T-helper 2 cell (primary cell): ENCODE measurements around the gene DNAL1.
A peak's percentile ranks its signal among the peaks of the same experiment; 100 is the strongest.

Experiments
- DNase-seq, 5 experiments: peaks; one replicate each; pipeline versions ENCODE4 v3.0.0 to v3.0.0-alpha.2; 2012 to 2022

The DNAL1 gene

DNA sequence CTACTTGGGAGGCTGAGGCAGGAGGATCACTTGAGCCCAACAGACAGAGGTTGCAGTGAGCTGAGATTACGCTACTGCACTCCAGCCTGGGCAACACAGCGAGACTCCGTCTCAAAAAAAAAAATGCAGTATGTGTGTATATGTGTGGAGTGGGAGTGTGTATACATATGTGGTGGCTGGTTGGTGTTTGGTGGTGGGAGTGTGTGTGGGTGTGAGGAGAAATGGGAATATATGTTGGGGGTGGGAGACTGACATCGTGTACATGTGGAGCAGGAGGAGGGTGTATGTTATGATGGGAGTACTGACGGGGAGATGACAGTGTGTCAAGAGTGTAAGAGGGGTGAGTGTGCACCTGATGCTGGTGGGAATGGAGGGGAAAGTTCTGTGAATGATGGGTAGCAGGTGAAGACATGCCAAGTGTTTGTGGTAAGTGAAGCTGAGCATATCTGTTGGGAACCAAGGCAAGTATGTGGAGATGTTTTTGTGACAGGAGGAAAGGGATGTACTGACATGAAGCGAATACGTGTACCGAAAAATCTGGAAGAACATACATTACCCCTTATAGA is 65.2 kb downstream of the DNAL1 start:
- DNase-seq = no peak

DNA sequence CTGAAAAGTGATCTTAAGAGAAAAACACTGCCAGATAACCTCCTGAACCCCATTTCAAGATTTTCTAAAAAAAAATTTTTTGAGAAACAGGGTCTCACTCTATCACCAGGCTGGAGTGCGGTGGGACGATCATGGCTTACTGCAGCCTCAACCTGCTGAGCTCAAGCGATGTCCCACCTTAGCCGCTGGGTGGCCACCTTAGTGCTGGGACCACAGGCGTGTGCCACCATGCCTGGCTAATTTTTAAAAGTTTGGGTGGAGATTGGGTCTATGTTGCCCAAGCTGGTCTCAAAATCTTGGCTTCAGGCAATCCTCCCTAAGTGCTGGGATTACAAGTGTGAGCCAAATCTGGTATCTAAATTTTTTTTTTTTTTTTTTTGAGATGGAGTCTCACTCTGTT is 66.0 kb downstream of the DNAL1 start:
- DNase-seq = no peak

DNA sequence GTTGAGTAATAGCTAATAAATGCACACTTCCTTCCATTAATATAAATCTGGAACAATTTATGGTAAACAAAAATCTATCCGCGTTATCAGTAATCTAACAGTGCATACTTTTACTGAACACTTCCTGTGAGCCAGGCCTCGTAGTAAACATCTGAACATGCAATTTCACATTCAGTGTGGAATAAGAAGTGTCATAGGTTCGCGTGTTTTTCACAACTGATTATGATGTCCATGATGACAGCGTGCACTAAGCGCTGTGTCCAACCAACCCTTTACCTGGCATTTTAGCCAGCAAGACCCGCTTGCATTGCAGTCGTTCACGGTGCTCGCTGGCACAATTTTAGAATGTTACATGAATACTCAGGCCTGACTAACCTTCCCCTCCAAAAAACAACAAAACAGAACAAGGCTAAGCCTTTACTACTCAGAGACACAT is 67.3 kb downstream of the DNAL1 start:
- DNase-seq = peak in 1 of 5 experiments; percentile 67

DNA sequence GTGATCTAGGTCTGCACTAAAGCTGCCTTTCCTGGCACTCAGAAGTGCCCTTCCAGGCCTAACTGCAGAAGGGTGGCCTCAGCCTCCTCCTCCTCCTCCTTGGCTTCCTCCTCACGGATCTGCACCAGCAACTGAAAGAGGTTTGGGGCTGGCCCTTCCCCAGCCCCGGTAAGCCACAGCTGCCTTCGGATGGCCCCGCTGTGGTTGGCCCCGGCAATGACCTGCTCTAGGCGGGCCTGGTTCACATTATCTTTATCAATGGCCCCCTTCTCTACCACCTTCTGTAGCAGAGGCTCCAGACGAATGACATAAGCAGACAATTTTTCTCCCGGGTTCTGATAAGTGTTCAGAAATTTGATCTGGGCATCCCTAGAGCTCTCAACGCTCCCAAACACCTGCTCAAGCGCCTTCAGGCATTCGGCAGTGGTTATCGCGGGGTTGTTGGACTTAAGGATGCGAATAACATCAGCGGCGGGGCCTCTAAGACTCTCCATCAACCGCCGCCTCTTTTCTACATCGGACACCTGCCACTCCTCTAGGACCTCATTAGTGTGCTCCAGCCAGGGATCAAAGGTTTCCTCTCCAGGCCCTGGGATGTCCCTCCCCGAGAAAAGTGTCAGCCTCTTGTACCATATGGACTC is 67.9 kb downstream of the DNAL1 start:
- DNase-seq = peak in 2 of 5 experiments; percentile 9 to 53

DNA sequence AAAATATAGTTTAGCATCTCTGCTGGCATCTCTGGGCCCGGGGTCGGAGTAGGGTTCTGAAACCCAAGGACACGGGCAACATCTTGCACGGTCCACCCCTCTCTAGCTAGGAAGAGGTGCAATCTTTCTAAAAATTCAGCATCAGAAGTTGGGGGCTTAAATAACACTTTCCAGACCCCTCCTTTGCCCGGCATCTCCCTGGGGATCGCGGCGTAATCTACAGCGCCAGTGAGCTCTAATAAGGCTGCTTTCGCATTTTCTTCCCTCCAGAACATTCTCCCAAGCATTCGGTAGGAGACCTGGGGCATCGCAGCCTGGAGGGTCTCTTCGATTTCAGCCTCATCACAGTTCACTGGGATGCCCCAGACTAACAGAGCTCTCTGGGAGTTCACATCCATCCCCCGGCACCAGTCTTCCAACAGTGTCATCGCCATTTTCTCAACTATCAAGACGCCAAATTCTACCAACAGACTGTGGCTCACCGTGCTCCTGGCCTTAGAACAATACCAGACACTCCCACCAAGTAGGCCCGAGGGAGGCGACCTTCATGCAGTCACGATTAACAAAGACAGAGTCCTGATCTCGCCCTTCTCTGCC is 68.5 kb downstream of the DNAL1 start:
- DNase-seq = no peak

DNA sequence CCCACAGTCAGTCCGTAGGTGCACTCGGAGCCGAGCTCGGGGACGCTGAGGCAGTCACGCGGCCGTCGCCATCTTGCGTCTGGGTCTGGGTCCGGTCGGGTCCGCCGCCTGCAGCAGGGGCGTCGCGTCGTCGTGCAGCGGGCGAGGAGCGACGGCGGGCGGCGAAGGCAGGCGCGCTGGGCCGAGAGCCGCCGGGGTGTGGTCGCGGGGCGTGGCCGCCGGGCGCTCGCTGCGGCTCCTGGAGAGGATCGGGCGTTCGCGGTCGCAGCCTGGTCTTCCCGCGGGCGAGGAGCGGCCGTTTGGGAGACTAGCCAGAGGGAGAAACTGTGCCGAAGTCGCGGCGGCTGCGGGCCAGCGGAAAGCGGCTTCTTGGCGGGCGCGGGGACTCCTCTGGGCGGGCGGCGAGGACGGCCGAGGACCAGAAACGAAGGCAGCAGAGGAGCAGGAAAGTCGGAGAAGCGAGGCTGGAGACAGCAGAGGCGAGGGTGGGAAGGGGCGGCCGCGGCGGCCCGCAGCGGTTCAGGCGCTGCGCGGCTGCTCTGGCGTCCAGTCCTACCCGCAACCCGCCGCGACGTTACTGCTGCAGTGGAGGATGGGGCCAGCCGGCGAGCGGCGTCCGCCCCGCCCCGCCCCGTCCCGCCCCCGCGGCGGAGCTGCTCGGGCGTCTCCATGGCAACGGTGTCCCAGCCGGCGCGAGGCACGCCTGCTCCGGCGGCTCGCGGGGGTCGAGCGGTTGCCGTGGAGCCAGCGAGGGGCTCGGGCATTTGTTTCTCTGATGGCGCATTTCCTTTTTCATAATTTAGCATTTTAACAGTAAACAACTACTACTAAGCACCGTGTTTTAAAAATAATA is 69.2 kb downstream of the DNAL1 start, which contains the start of gene PNMA1:
Gene PNMA1, minus strand, starts transcription at position 582 of the 853 bp plus-strand sequence. CDS start 745 bp downstream, outside the sequence.
- DNase-seq = peak; percentile 77 to 90 (median 81)

DNA sequence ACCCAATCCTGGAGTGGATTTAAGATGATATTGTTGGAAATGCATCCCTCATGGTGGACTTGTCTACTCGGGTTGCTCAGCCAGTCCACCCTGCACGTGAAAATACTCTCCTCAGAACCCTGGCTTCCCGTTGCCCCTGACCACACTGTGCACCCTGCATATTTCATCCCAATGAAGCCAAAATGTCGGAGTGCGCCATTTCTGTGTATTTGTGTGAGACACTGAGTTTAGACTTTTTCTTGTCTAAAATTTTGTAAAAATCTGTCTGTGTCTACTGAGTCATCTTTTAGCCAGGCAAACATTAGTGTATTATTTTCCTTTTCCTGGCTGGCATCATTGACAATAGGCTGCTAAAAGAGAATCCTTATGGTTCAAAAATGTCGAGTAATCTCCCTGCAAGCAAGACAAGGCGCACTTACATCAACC is 69.9 kb downstream of the DNAL1 start:
- DNase-seq = no peak

DNA sequence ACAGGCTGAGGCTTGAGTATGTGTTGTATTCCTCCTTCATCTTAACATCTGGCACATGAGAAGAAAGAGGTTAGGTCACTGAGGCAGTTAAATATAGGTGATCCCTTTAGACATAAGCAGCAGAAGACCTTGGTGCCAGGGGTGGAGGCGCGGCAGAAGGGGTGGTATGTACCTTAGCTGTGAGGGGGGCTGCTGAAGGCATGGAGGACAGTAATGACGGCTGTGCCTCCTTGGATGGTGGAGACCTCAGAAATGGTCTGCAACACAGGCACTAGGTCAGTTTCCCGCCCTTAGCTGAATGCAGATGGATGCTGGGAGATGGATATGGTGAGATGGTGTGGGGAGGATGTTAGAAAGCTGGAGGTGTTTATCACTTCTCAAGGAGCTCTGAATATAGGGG is 70.9 kb downstream of the DNAL1 start:
- DNase-seq = no peak

DNA sequence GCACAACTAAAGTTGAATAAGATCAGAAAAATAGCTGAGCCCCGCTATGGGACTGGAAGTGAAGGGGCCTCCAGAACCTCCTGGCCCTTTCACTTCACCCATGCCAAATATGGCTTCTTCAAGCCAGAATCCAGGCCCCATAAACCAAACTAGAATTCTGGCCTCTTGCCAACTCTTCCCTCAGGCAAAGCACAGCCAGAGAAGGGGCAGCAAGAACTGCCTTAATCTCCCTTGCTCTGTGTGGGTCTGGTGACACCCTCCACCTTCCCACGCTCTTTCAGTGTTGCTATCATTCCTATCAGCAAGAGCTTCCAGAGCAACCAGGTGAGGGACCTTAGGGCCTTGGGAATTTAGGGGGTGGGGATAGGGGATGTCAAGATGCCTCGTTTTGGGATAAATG is 72.5 kb downstream of the DNAL1 start:
- no peak for DNase-seq

DNA sequence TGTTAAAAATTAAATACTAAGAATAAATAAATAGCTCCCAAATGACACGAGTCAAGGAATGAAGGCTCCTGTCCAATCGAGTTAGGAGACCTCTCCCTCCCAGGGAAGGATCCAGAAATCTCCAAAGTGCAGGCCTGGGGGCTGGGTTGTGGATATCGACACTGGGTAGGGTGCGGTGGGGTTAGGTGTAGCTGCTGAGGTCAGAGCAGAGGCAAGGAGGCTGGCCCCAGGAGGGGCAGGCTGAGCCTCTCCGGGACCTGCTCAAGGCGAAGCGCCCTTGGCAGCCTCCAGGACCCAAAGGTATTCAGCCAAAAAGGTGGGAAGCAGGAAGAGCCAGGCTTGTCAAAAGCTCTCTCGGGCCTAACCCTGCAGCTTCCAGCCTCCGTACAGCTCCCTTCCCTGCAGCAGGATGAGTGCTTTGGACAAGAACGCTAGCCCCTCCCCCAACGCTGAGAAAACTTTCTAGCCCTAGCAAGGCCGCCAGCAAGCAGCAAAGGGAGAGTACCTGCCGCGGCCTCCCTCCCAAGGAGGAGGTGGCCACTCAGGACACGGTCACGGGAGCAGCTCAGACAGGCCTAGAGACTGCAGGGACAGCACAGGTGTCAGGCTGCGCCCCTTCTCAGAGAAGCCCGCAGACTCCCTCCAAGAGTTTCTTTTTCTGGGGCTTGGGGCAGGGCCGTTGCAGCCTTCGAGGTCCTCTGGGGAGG is 73.1 kb downstream of the DNAL1 start:
- DNase-seq = no peak

DNA sequence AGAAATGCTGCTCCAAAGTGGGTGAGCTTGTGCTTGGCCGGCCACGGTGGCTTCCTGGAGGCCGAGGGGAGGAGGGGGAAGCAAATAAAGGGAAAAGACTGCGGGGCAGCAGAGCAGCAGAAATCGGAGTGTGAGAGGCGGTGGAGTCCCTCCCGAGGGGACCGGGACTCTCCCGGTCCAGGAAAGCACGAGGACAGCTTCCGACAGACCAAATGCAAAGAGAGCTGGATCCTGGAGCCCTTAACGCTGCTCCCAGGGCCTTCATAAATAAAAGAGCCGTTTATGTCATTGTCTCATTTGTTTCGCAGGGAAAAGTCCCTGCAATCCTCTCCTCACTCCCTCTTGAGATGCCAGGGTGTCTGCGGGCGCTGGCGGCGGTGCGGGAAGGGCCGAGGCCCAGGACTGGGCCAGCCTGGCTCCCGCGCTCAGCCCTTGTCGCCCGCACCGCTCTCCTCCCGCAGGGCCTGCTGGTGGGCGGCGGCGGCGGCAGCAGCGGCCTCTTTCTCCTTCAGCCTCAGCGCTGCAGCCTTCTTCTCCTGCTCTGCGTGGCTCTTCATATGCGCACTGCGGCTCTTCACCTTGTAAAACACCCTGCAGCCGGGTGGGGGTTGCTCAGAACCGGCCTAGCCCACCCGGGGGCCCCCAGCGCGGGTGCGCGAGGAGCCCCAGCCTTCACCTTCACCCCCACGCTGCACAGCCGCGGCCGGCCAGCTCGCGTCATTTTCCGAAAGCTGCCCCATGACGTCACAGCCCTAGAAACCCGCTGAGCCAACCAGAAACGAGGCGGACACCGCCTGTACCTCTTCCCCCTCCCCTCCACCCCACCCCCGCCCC is 73.8 kb downstream of the DNAL1 start:
- DNase-seq = no peak

DNA sequence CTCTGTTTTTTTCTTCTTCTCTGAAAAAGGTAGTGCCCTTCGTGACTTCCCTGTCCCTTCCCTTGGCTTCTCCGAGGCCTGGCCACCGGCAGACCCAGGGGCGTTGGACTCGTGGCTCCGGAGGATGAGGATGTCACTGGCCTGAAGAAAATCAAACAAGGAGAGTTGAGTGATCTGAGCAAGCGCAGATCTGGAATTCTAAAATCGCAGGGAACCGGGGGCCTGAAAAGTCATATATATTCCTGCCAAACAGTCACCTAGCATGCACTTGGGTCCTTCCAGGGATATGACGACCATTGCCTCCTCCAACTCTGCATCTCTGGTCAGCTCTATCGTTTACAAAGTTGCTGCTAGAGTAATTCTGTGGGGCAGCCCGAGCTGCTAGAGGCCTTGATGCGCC is 74.6 kb downstream of the DNAL1 start:
- no peak for DNase-seq

DNA sequence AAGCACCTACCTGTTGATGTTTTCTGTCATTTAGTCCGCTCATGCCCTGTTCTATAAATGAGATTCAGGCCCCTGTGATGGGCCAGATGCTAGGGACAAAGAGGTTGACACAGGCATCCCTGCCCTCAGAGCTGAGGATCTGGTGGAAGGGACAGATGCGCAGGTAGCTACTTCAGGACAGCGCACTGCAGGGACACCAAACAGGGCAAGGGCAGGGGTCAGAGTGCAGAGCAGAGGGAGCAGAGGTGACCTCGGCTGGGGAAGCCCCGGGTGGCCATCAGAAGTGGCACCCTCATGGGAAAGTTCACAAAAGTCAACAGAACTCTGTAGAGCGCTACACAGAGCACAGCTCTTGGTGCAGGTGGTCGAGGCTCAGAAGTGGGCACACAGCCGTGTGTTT is 75.0 kb downstream of the DNAL1 start:
- DNase-seq = no peak

DNA sequence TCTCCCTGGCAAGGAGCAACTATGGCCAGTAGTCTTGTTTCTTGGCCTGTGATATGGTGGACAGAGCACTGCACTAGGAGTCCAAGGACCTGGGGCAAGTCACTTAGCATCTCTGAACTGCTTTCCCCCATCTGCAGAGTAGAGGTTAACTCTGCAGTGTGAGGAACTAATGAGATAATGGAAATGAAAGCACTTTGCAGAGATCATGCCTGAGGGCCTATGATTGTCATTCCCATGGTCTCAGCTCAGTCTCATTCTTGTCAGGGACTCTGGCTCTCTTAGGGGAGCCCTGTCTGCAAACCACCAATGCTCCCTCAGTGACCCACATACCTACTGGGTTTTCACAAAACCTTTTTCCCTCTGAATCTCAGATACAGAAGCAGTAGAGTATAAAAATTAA is 75.8 kb downstream of the DNAL1 start:
- DNase-seq = no peak

DNA sequence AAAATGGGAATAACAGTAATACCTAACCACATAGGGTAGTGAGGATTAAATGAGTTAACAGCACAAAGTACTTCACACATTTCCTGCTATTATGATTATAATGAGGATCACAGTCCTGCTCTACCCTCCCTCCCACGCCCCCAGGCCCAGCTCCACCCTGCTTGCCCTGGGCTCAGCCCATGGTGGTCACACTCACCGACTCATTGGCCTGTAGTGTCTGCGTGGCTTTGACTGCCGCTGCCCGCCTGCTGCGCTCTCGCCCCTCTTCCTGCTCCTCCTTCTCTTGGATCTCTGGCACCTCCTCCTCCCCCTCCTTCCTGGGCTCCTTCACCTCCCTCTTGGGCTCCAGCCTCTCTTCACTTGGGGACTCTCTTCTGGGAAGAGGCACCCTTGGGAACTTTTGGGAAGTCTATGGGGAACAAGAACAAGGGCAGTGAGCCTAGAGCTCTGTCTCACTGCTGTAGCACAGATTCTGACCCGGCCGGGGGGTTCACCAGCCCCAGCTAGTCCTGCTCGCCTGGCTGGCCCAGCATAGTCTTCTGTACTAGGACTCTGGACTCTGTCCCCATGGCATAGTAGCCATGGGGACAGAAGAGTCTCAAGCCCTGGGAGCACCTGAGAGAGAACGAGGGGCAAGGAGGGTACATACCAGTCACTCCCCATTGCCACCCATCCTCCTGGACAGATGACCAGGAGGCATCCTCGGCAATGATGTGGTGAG is 76.5 kb downstream of the DNAL1 start:
- no peak for DNase-seq

DNA sequence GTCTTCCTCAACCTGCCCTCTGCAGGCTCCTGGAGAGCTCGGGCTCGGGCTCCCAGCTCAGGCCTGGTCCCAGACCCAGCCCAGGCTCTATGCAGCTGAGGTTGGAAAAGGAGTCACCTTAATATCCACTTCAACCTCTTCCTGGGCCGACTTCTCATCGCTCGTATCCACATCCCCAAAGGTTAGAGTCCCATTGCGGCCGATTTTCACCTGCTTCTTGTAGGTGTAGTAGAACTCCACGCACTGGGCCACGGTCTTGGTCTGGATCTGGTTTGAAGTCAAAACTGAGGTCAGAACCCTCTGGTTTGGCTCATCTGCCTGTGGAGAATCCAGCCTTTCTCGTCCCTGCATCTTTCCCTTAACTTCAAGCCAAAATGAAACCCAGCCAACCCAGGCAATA is 77.8 kb downstream of the DNAL1 start:
- DNase-seq = no peak

DNA sequence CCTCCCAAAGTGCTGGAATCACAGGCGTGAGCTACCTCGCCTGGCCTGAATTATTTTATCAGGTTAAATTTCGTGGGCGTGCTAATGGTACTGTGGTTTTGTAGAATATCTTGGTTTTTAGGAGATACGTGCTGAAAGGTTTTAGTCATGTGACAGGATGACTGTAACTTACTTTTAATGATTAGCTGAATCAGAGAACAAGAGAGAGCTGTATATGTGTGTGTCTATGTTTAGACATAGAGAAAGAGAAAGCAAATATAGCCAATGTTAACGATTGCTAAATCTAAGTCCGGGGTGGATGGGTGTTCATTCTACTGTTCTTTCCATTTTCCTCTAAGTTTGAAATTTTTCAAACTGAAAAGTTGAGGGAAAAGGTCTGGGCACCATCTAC is 78.6 kb downstream of the DNAL1 start:
- peak in 1 of 5 experiments; percentile 39 for DNase-seq

DNA sequence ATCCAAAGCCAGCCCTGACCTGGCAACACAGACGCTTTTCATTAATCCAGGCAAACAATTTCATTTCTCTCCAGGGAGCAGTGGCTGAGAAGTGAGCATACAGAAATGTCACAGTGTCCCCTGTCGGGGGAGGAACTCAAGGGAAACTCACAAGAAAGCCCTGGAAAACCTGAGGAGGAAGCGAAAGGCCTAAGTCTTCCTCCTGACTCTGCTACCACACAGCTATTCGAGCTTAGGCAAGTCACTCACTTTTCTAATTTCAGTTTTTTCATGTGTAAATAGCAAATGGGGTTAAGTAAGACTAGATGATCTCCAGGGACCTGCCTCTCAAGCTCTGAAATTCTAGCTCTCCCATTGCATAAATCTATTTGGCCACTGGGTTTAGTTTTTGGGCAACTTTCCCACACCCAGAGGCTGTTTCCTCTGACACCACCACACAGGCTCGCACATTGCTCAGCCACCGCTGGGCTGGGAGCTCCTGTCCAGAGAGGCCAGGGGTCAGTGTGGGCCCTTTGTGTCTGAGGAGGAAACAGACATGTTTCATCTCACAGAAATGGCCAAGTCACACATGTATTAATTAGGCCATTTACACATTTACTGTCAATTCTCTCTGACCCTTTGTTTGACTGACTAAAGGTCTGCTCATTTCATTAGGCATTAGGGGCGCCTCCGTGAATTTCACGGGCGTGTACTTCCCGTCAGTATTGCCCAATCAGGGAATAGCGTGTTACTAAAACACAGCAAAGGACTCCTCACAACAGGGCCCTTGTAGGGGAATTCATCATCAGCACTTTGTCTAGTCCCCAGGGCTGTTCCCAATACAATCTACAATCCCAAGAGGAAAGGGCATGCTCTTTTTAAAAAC is 79.2 kb downstream of the DNAL1 start:
- no peak for DNase-seq

DNA sequence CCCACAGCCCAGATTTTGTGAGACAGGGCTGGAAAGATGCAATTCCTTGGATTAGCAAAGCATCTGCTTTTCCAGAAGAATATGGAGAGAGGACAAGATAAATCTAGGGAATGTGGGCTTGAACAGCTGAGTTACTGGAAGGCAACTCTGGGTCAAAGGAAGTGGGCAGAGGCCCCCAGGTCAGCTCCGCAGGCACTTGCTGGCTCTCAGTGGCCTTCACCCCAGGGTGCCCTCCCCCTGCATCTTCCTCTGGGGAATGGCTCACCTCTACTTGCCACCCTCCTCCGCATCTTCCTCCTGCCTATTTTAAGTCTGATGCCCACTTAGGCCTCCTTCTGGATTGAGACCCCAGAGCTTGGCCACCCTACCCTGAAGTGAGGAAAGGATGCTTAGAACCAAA is 79.9 kb downstream of the DNAL1 start:
- no peak for DNase-seq
